Kidney (tissue), 14 donors: ENCODE measurements around the gene B3GALT5. TPM values are rescaled to one million over a fixed set of nuclear protein-coding genes. Genes with fewer than 3 reads are reported as not detected.

Source experiments
- DNase-seq, 5 donors: peaks; one replicate each; pipeline ENCODE4 v3.0.0-alpha.2; 2013 to 2020
- FAIRE-seq: peaks from 2 replicates; lab custom pipeline; 2012; peaks lifted over from hg19 to GRCh38; lab: Jason Lieb, UNC
- H3K27ac ChIP-seq, 2 donors: one replicate each; pipeline ENCODE4 v1.7.0; 2013; ENCODE audit warnings: low read depth in 2 of 2, low read length in 2 of 2, inconsistent platforms in 1 of 2
- H3K27me3 ChIP-seq: one replicate; pipeline ENCODE4 v1.7.1; 2013; ENCODE audit warnings: low read length, inconsistent platforms; ENCODE audit not compliant: control insufficient read depth, insufficient read depth
- H3K36me3 ChIP-seq, 3 donors: one replicate each; pipeline versions ENCODE4 v1.7.0 to v1.7.1; 2013; ENCODE audit warnings: low read length in 3 of 3, control low read depth in 1 of 3, inconsistent platforms in 1 of 3; ENCODE audit not compliant: insufficient read depth in 3 of 3, control insufficient read depth in 2 of 3
- H3K4me1 ChIP-seq, 3 donors: one replicate each; pipeline versions ENCODE4 v1.7.0 to v1.7.1; 2013; ENCODE audit warnings: low read length in 3 of 3, inconsistent platforms in 1 of 3, low read depth in 1 of 3; ENCODE audit not compliant: control insufficient read depth in 2 of 3, insufficient read depth in 2 of 3
- H3K4me3 ChIP-seq, 3 donors: one replicate each; pipeline versions ENCODE4 v1.7.0 to v1.8.1; 2013; ENCODE audit warnings: low read length in 3 of 3, control low read depth in 1 of 3, inconsistent platforms in 1 of 3
- H3K9ac ChIP-seq, 3 donors: one replicate each; pipeline versions ENCODE4 v1.7.0 to v1.7.1; 2013; ENCODE audit warnings: low read length in 3 of 3, control low read depth in 1 of 3, inconsistent platforms in 1 of 3
- H3K9me3 ChIP-seq, 3 donors: one replicate each; pipeline versions ENCODE4 v1.7.0 to v1.7.1; 2013; ENCODE audit warnings: low read length in 3 of 3, control low read depth in 1 of 3, inconsistent platforms in 1 of 3; ENCODE audit not compliant: control insufficient read depth in 2 of 3, insufficient read depth in 1 of 3
- intact Hi-C: fragments of 100-400 bp; cut with DNase I; formaldehyde crosslinking; loops from one replicate; pipeline ENCODE4 v1.11.1; 2022
- polyA plus RNA-seq: library from polyadenylated mRNA; stranded (reverse); fragments of 350-450 nt; fragmentation: Illumina TruSeq; extraction: RNeasy Lipid Tissue Mini Kit (QIAGEN cat#74804); gene quantifications from one replicate; pipeline ENCODE4 v1.2.3, GENCODE V29; 2014; ENCODE audit warnings: low read depth, low replicate concordance; ENCODE audit not compliant: insufficient read depth
- total RNA-seq: library from RNA; stranded (reverse); fragmentation: NEBNext Ultra II Directional; extraction: Animal tissue kit (Norgen Biotek cat#: 25700); gene quantifications from one replicate; pipeline ENCODE4 v1.2.1, GENCODE V29; 2021
- TF ChIP-seq, protein P1 (sequence below): IDR thresholded peaks from 3 replicates; pipeline ENCODE4 v1.5.1; 2012; ENCODE audit warnings: mild to moderate bottlenecking, moderate library complexity, borderline replicate concordance; ENCODE audit not compliant: insufficient read depth; ENCODE audit errors: extremely low read depth
- donor health status: control.
- donor health status: control.
- donor health status: control.
- donor health status: control.
- donor health status: control.
- donor health status: DM: yes; HTN: yes; CAD: no.
- donor health status: Normal renal cell carcinoma (clear cell type).

Gene B3GALT5
- total and polyA plus RNA-seq, 2 donors from 2014 or later: 0.24 to 5.6 TPM

DNA sequence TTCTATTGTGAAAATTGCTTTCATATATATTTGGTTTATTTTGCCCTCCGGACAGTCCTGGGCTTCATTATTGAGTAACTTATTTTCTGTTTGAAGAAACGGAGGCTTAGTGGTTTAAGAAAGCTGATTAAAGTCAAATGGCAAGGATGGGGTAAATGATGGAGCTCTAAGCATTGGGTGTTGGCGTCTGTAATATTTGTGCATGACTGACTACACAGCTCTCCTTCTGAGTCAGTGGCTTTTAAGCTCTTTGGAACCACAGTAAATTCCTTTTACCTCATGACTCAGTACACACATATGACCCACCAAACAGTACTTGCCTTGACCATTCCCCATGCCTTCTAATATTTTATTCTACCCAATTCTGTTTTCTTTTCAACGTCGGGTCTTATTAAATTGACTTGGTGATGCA lies 21.0 kb downstream of the B3GALT5 start:
- TF ChIP-seq, protein P1, sequence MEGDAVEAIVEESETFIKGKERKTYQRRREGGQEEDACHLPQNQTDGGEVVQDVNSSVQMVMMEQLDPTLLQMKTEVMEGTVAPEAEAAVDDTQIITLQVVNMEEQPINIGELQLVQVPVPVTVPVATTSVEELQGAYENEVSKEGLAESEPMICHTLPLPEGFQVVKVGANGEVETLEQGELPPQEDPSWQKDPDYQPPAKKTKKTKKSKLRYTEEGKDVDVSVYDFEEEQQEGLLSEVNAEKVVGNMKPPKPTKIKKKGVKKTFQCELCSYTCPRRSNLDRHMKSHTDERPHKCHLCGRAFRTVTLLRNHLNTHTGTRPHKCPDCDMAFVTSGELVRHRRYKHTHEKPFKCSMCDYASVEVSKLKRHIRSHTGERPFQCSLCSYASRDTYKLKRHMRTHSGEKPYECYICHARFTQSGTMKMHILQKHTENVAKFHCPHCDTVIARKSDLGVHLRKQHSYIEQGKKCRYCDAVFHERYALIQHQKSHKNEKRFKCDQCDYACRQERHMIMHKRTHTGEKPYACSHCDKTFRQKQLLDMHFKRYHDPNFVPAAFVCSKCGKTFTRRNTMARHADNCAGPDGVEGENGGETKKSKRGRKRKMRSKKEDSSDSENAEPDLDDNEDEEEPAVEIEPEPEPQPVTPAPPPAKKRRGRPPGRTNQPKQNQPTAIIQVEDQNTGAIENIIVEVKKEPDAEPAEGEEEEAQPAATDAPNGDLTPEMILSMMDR: no peak
- H3K27me3 ChIP-seq: no peaks in the 10 kb centered on the region
- no peak for FAIRE-seq
- no peaks in the 10 kb centered on the region for H3K9me3 ChIP-seq
- peaks cover 0 to under 1% (median 0%) of the 10 kb centered on the region in 3 donors for H3K4me1 ChIP-seq
- no peak overlapping the region for H3K4me3 ChIP-seq
- no peak overlapping the region for H3K27ac ChIP-seq
- DNase-seq: no peak
- H3K36me3 ChIP-seq: no peaks in the 10 kb centered on the region
- intact Hi-C loops: no loop called here
- H3K9ac ChIP-seq: no peak overlapping the region

DNA sequence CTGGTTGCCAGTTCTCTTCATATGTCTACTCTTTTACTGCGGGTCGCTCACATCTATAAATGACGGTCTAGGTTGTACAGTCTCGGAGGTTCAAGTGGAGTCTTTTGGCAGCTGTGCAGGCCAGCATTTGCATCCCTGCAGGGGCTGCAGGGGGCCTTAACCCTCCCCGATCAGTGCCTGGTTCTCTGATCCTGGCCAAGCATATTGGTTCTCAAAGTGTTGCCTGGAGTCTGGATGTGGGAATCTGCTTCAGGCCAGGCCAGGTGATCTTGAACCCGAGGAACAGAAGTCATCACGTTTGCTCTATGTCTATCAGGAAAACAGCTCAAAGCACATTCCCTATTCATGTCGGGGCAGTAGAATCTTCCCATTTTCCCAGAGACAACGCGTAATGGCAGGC lies 21.8 kb downstream of the B3GALT5 start:
- Histone ChIP-seq H3K9me3 (no peaks in the 10 kb centered on the region), H3K4me1 (peaks cover 0 to 3% (median 0%) of the 10 kb centered on the region in 3 donors), H3K9ac (no peak overlapping the region), H3K27ac (no peak overlapping the region), H3K4me3 (no peak overlapping the region), H3K27me3 (no peaks in the 10 kb centered on the region), H3K36me3 (no peaks in the 10 kb centered on the region)
- DNase-seq (no peak), FAIRE-seq (no peak)
- TF ChIP-seq, protein P1: no peak
- intact Hi-C loops: no loop called here

DNA sequence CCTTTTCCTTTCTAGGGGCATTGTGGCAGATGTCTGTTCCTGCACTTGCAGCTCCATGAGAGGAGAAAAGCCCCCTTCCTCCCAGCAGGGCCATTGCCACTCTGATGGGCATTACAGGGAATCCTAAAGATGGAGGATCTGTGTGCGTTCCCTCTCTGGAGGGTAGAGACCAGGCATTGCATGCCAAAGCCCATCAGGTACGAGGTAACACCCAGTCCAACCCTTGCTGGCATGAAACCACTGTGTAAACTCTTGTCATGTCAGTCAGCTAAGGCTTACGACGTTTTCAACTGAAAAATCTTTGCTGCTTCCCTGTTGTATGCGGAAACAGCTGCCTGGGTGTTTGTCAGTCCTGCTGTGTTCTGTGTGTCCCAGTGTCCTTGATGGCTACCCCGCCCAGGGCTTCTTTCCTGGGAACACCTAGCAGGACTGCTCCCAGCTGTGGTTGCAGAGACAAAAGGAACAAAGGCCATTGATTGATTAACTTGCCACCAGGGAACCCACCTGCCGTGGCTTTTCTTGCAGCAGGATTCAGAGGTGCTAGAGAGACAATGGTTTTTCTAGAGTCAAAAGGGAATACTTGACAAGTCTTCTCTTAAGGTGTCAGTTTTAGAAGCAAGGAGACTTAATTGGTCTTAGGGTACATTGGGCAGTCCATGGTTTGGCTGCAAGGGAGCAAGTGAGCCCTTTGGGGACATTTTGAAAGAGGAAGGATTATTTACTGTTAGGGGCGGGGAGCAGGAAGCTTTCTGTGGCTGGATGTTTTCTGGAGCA lies 24.6 kb downstream of the B3GALT5 start:
- H3K27ac ChIP-seq: no peak overlapping the region
- no peak for FAIRE-seq

More for the DNA sequence above, 24.6 kb downstream of the B3GALT5 start:
- TF ChIP-seq, protein P1: no peak
- intact Hi-C loops: no loop called here
- H3K4me1 ChIP-seq: peaks cover 0 to 3% (median 0%) of the 10 kb centered on the region in 3 donors
- H3K4me3 ChIP-seq: no peak overlapping the region
- no peak overlapping the region for H3K9ac ChIP-seq
- no peaks in the 10 kb centered on the region for H3K27me3 ChIP-seq
- H3K36me3 ChIP-seq: no peaks in the 10 kb centered on the region
- DNase-seq: no peak
- no peaks in the 10 kb centered on the region for H3K9me3 ChIP-seq
